GM19455 (cell line): ENCODE measurements around the gene ZNF610.

ENCODE experiments used
- ATAC-seq: cut with Tn5 transposase; IDR thresholded peaks from one replicate; pipeline ENCODE4 v1.9.1; 2021; ENCODE audit not compliant: unreplicated experiment

Gene ZNF610

GRCh38 chr19:52397310-52398080 lies 61.5 kb downstream of the ZNF610 start, which contains the start of gene ZNF528:
TSS of gene ZNF528 (plus strand) at chr19:52397849. CDS start at chr19:52402014, 4,165 bp downstream.
- ATAC-seq: no peak

- no peak for ATAC-seq
Measured at GRCh38 chr19:52398081-52398441, 62.0 kb downstream of the ZNF610 start.

DNA sequence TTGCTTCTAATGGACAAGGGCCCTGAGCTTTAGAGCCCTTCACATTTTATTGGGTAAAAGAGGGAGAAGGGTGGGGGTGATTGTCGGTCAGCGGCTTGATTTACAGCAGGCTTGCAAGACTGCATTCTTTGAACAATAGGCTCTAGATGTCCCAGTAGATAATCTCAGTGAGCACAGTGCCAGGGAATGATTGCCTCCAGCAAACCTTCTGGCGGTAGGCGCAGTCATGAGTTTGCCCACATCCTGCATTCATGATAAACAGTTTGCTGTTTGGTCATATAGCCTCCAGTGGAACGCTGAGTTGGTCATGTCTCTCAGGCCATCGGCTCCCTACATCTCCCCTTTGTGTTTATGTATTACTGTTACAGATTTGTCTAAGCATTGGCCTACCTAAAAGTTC lies 74.2 kb downstream of the ZNF610 start:
- ATAC-seq: no peak

DNA sequence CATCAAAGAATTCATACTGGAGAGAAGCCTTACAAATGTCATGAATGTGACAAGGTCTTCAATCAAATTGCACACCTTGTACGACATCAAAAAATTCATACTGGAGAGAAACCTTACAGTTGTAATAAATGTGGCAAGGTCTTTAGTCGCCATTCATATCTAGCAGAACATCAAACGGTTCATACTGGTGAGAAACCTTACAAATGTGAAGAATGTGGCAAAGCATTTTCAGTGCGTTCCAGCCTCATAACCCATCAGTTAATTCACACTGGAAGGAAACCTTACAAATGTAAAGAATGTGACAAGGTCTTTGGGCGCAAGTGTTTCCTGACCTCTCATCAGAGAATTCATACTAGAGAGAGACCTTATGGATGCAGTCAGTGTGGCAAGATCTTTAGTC lies 79.7 kb downstream of the ZNF610 start:
- ATAC-seq: no peak
